Measurements from ENCODE around the gene HMGN3. TPM values are rescaled to one million over a fixed set of nuclear protein-coding genes. Genes with fewer than 3 reads are reported as not detected.

Gene HMGN3
- total RNA-seq, 3 donors from 2014 or later (not counting 1 experiment from before 2014, with no cell fraction given) = 57.3 to 65.1 (median 58.2) TPM

GRCh38 chr6:79269877-79270276, 35.4 kb upstream of the HMGN3 start:
- Histone ChIP-seq H3K27me3 (ENCODE audit: control insufficient read depth, insufficient read depth, low read length) (no peaks in the 10 kb centered on the region), H3K4me1 (ENCODE audit: control insufficient read depth, insufficient read depth, low read length) (no peaks in the 10 kb centered on the region), H3K36me3 (ENCODE audit: control insufficient read depth, insufficient read depth, low read length) (no peaks in the 10 kb centered on the region), H3K27ac (ENCODE audit: low read length) (no peak overlapping the region), H3K4me3 (ENCODE audit: low read length) (no peak overlapping the region), H3K9me3 (ENCODE audit: control insufficient read depth, insufficient read depth, low read length) (no peaks in the 10 kb centered on the region)
- no peak overlapping the region for H3K4me3 Mint-ChIP-seq
- ATAC-seq (no peak), DNase-seq (no peak)
- no peak for TF ChIP-seq CTCF (IDR thresholded peaks at IDR 0.05)
- H3K36me3 Mint-ChIP-seq = no peaks in the 10 kb centered on the region
- no peaks in the 10 kb centered on the region for H3K4me1 Mint-ChIP-seq
- no peak overlapping the region for H3K27ac Mint-ChIP-seq
- intact Hi-C loops (cut with micrococcal nuclease) = no loop called here
- peaks cover 4 to 10% of the 10 kb centered on the region in 2 donors for H3K27me3 Mint-ChIP-seq (ENCODE audit: low read depth in 2 of 2)
- 6% methylated on average over 1 of the region's 3 CpGs for WGBS (ENCODE audit: insufficient coverage)
- H3K9me3 Mint-ChIP-seq = peaks cover 2 to 12% of the 10 kb centered on the region in 2 donors

GRCh38 chr6:79267128-79267527, 32.6 kb upstream of the HMGN3 start:
- Mint-ChIP-seq H3K27ac (no peak overlapping the region), H3K27me3 (ENCODE audit: low read depth in 2 of 2) (peaks cover 4 to 10% of the 10 kb centered on the region in 2 donors), H3K36me3 (no peaks in the 10 kb centered on the region), H3K4me1 (no peaks in the 10 kb centered on the region), H3K9me3 (peaks cover 8 to 16% of the 10 kb centered on the region in 2 donors), H3K4me3 (no peak overlapping the region)
- Histone ChIP-seq H3K4me1 (ENCODE audit: control insufficient read depth, insufficient read depth, low read length) (no peaks in the 10 kb centered on the region), H3K27ac (ENCODE audit: low read length) (no peak overlapping the region), H3K36me3 (ENCODE audit: control insufficient read depth, insufficient read depth, low read length) (no peaks in the 10 kb centered on the region), H3K9me3 (ENCODE audit: control insufficient read depth, insufficient read depth, low read length) (no peaks in the 10 kb centered on the region), H3K27me3 (ENCODE audit: control insufficient read depth, insufficient read depth, low read length) (no peaks in the 10 kb centered on the region), H3K4me3 (ENCODE audit: low read length) (no peak overlapping the region)
- intact Hi-C loops (cut with micrococcal nuclease) = no loop called here
- WGBS (ENCODE audit: insufficient coverage) = 100% methylated on average over 1 of the region's 1 CpG
- ATAC-seq (no peak), DNase-seq (no peak)
- TF ChIP-seq CTCF (IDR thresholded peaks at IDR 0.05) = no peak

- peaks cover 6 to 10% of the 10 kb centered on the region in 2 donors for H3K27me3 Mint-ChIP-seq (ENCODE audit: low read depth in 2 of 2)
- TF ChIP-seq CTCF (IDR thresholded peaks at IDR 0.05) = no peak
- Histone ChIP-seq H3K4me3 (ENCODE audit: low read length) (no peak overlapping the region), H3K27me3 (ENCODE audit: control insufficient read depth, insufficient read depth, low read length) (no peaks in the 10 kb centered on the region), H3K4me1 (ENCODE audit: control insufficient read depth, insufficient read depth, low read length) (no peaks in the 10 kb centered on the region), H3K36me3 (ENCODE audit: control insufficient read depth, insufficient read depth, low read length) (no peaks in the 10 kb centered on the region), H3K9me3 (ENCODE audit: control insufficient read depth, insufficient read depth, low read length) (no peaks in the 10 kb centered on the region), H3K27ac (ENCODE audit: low read length) (no peak overlapping the region)
- no peaks in the 10 kb centered on the region for H3K4me1 Mint-ChIP-seq
- no peaks in the 10 kb centered on the region for H3K36me3 Mint-ChIP-seq
- H3K27ac Mint-ChIP-seq = no peak overlapping the region
- intact Hi-C loops (cut with micrococcal nuclease) = no loop called here
- H3K4me3 Mint-ChIP-seq = no peak overlapping the region
- ATAC-seq (no peak), DNase-seq (no peak)
- peaks cover 10 to 14% of the 10 kb centered on the region in 2 donors for H3K9me3 Mint-ChIP-seq
Measured at GRCh38 chr6:79266051-79266450, 31.6 kb upstream of the HMGN3 start.

GRCh38 chr6:79263359-79263758, 28.9 kb upstream of the HMGN3 start:
- H3K36me3 Mint-ChIP-seq = no peaks in the 10 kb centered on the region
- ATAC-seq (no peak), DNase-seq (no peak)
- Histone ChIP-seq H3K4me1 (ENCODE audit: control insufficient read depth, insufficient read depth, low read length) (no peaks in the 10 kb centered on the region), H3K4me3 (ENCODE audit: low read length) (no peak overlapping the region), H3K27ac (ENCODE audit: low read length) (no peak overlapping the region), H3K36me3 (ENCODE audit: control insufficient read depth, insufficient read depth, low read length) (no peaks in the 10 kb centered on the region), H3K27me3 (ENCODE audit: control insufficient read depth, insufficient read depth, low read length) (no peaks in the 10 kb centered on the region), H3K9me3 (ENCODE audit: control insufficient read depth, insufficient read depth, low read length) (no peaks in the 10 kb centered on the region)
- H3K4me1 Mint-ChIP-seq = no peaks in the 10 kb centered on the region
- H3K27ac Mint-ChIP-seq = no peak overlapping the region
- no peak overlapping the region for H3K4me3 Mint-ChIP-seq
- TF ChIP-seq CTCF (IDR thresholded peaks at IDR 0.05) = no peak
- H3K9me3 Mint-ChIP-seq = peaks cover 10 to 20% of the 10 kb centered on the region in 2 donors
- H3K27me3 Mint-ChIP-seq (ENCODE audit: low read depth in 2 of 2) = peaks cover 2 to 5% of the 10 kb centered on the region in 2 donors
- intact Hi-C loops (cut with micrococcal nuclease) = no loop called here

Measured in natural killer cell (primary cell).